Measurements from ENCODE around the gene ACBD7.

- TF ChIP-seq CTCF (IDR thresholded peaks at IDR 0.05) (no peak), POLR2A (IDR thresholded peaks at IDR 0.05) (no peak)
Observed at GRCh38 chr10:15084502-15084922, 4.1 kb downstream of the ACBD7 start.

All from stomach (tissue), 4 donors.